HG02798 (cell line): Measurements from ENCODE around the gene NUDT2.
"Not testable (repeated sequence)": the region's sequence is repeated elsewhere in the genome, so short reads cannot be mapped to it uniquely, and the experiment has no call there.

Source experiments
- ATAC-seq: cut with Tn5 transposase; IDR thresholded peaks from one replicate; pipeline ENCODE4 v1.9.1; 2021; ENCODE audit warnings: mild to moderate bottlenecking; ENCODE audit not compliant: unreplicated experiment, poor library complexity

Gene NUDT2

DNA sequence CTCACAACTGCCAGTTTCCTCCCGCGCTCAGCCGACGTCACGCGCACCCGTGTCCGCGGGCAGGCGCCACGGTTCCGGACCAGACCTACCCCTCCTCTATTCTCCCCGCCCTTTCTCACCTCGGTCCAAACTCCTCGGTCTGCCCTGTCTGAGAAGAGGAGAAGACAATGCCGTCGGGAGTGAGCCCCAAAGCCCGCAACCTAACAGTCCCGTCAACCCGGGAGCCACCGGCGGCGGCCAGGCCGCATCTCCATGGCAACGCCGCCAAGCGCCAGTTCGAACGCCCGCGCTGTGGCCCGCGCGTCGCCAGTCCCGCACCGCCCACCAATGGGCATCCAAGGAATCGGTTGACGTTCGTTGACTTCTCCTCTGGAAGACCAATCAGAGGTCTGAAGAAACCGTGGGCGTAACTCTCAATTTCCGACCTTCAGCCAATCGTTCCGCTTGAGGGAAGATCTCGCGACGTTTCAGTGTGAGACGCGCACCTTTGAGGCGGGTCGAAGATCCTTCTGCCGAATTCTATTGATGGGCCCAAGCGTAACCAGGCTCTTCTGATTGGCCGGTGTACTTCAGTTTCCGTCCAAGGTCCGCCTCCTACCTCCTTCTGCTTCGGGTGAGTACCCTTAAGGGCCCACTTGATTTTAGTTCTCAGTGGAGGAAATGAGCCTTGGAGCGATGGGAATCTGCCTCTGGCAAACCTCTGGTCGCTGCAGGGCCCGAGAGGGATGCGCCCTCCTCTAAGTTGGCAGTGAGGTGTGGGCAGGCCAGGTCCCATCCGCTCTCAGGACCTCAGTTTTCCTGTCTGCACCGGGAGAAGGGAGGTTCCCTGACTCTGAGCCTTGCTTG is at the start of gene NUDT2, which contains the start of gene KIF24:
Gene NUDT2 (plus strand): TSS at position 583 of the 846 bp plus-strand sequence. CDS start 9,471 bp downstream, outside the sequence.
Gene KIF24 (minus strand): TSS at position 282 of the 846 bp plus-strand sequence. CDS start 17,922 bp downstream, outside the sequence.
- peak; percentile 94 for ATAC-seq

DNA sequence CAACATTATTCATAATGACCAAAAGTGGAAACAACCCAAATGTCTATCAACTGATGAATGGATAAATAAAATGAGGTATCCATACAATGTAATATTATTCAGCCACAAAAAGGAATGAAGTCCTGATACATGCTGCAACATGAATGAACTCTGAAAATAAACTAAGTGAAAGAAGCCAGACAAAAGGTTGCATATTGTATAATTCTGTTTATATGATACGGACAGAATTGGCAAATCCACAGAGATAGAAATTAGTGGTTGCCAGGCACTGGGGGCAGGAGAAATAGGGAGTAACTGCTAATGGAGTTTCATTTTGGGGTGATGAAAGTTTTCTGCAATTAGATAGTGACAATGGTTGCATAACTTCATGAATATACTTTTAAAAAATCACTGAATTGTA is 47.3 kb upstream of the NUDT2 start:
- ATAC-seq = no peak

DNA sequence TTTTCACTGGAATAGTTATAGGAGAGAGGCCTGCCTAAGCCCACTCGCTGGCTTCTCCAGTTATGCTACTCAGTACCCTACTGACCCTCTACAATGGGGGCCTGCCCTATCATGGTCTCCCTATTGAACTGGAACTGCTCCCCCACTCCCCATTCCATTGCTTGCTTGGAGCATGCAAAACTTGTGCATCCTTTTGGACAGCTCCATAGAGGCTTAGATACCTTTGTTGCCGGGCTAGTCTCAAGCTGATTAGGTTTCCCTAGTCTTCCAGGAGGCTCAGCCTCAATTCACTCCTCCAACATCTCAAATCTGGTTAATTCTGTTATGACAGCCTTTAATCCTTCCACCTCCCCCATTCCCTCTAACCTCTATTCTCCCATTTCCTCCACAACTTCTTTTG is 40.2 kb upstream of the NUDT2 start:
- no peak for ATAC-seq

DNA sequence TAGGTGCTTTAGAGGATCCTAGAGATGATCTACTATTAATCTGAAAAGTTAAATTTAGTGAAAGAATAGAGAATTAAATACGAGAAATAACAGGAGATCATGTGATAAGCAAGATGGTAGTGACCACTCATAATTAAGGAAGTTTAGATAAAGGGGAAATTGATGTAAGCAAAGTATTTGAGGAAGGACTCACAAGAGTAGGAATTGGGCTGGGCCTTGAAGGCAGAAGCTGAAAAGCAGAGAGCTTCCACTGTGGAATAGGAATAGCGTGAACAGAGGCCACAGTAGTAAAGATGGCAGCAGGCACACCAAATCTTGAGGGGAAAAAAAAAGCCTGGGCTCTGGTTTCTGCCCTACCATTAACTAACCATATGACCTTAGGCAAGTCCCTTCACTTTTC is 38.3 kb upstream of the NUDT2 start:
- no peak for ATAC-seq

DNA sequence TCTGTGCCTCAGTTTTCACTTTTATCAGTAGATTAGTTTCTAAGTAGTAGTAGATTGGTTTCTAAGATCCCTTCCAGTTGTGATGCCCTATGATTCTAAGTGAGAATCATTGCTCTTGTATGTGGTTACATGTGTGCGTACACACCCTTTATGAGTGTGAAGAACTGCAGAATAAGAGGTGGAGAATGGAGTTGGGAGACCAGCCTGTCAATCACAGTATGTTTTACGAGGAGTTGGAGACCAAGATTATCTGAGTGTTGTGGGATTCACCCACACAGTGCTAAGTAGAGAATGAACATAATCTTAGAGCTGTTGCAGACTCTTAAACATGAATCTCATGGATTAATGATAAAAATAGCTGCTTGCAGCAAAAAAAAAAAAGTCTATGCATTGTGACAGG is 37.9 kb upstream of the NUDT2 start:
- no peak for ATAC-seq

DNA sequence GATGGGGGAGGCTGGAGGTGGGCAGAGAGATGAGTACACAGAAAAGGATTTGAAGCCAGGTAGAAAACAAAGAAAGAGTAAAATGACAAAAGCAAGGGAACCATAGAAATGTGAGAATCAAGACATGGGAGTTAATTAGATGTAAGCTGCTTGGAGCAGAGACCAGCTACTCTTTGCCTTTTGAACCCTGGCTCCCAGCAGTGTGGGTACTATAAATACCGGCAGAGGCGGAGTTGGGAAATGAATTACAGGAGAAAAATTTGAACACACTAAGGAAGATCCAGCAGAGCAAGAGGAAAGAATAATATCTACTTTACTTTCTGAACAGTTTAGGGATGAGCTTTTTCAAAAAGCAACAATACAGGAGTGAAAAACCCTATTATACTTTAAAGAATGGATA is 36.8 kb upstream of the NUDT2 start:
- ATAC-seq = no peak

DNA sequence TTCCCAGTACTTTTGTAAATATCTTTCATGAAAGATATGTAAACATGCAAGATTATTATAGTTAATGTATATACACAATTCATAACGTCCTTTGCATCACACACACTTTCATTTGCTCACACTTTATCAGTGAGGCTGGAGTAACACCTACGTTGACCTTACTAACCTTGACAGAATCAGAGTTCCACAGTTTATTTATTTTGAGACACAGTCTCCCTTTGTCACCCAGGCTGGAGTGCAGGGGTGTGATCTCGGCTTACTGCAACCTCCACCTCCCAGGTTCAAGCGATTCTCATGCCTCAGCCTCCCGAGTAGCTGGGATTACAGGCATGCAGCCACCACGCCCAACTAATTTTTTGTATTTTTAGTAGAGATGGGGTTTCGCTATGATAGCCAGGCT is 28.3 kb upstream of the NUDT2 start:
- not testable (repeated sequence) for ATAC-seq

DNA sequence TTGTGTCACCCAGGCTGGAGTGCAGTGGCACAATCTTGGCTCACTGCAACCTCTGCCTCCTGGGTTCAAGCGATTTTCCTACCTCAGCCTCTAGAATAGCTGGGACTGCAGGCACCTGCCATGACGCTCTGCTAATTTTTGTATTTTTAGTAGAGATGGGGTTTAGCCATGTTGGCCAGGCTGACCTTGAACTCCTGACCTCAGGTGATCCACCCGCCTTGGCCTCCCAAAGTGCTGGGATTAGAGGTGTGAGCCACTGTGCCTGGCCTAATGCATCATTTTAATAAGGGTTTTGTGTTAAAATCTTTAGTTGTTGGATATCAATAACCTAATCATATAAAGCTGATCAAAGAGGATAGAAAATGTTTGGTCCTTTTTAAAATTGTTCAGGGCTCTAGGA is 21.1 kb upstream of the NUDT2 start:
- ATAC-seq = not testable (repeated sequence)

DNA sequence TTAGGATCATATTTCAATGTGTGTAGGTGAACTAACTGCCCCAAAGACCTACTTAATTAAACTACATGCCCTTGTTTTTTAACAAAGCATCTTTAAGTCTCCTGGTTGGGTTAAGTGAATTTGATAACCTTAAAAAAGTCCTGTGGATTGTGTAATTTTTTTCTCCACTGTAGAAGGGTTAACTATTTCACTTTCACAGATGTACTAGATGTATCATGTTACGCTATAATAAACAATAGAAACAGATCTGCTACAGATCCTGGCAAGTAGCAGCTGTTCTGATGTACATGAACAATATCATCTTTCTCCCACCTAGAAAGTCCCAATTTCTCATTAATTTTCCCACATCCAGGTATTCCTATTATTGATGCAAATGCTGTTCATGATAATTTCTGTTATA is 19.2 kb upstream of the NUDT2 start:
- ATAC-seq = no peak

DNA sequence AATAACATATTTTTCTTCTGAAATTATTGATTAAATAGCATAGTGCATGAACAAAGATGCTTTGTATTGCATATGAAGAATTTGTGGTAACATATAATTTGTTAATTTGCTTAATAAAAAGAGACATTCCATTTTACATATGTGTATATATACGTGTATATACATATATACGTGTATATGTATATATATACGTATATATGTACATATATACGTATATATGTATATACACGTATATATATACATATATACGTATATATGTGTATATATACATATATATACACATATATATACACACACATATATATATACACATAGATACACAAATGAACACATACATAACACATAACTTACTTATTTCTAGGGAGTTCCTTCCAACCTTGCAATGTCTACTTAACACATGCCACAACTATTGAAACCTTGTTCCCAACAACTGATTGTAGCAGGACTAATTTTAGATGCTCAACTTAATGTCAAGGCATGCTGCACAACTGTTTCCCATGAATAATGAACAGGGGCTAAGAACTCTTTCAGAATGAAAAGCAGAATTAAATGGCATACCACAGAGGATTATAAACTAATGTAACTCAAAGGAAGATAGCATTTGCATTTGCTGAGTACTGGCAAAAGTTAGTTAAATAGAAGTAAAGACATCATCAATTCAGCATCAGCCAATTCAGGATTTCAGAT is 17.7 kb upstream of the NUDT2 start:
- no peak for ATAC-seq

DNA sequence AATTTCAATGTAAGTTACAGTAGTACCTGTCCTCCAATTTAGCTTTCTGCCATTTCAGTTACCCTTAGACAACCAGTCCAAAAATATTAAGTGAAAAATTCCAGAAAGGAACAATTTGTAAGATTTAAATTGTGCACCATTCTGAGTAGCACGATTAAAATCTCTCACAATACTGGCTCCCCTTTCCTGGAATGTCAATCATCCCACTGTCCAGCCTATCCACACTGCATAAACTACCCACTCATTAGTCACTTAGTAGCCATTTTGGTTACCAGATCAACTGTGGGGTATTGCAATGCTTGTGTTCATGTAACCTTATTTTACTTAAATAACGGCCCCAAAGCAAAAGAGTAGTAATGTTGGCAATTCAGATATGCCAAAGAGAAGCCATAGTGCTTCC is 11.9 kb upstream of the NUDT2 start:
- no peak for ATAC-seq

DNA sequence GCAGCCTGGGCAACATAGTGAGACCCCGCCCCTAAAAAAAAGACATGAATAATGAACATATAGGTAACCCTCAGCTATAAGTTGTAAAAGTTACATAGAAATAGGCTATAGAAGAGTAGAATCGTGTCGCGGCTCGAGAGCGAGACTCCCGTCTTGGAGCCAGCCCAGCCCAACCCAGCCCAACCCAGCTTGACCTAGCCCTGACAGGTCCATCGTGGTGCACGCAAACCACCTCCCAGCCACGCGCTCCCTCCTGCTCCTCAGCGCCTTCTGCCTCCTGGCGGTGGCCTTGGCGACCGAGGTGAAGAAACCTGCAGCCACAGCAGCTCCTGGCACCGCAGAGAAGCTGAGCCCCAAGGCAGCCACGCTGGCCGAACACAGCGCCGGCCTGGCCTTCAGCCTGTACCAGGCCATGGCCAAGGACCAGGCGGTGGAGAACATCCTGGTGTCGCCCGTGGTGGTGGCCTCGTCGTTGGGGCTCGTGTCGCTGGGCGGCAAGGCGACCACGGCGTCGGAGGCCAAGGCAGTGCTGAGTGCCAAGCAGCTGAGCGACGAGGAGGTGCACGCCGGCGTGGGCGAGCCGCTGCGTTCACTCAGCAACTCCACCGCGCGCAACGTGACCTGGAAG is 11.1 kb upstream of the NUDT2 start:
- ATAC-seq = no peak

DNA sequence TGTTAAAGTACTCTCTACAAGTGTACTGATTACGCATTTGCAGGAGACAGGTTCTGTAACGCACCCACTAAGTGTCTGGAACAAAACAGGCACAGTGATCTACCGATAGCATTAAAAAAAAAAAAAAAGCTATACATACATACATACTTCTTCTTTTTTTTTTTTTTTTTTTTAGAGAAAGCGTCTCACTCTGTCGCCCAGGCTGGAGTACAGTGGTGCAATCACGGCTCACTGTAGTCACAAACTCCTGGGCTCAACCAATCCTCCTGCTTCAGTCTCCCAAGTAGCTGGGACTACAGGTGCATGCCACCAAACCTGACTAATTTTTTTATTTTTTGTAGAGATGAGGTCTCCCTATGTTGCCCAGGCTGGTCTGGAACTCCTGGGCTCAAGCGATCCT is 7.9 kb upstream of the NUDT2 start:
- ATAC-seq = no peak

DNA sequence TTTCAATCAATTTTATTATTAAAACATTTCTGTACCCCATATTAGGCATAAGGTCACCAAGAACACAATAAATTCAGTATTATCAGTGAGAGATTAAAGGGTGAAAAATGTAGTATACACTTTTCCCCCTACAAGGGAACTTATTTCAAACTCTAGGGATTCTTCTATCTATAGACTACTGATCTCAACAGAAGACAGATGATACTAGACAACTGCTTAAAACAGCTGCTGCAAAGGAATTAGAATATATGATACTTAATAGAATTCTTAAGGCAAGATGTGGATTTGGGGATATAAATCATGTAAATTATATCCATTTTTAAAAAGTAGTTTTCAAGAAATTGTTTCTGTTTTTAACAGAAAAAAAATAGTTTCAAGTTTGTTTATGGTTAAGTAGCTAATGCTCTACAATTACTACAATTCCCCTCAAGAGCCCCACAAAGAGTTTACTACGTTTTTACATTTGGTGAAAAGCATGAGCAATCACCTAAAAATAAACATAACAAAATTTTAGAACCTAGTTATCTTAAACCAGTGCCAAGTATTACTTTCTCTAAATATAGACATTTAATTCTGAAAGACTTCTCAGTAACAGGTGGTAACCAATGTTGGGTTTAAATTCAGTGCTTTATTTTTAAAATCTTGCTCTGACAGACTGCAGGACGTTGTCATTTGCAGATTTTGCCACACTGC is 6.3 kb upstream of the NUDT2 start:
- ATAC-seq = no peak

DNA sequence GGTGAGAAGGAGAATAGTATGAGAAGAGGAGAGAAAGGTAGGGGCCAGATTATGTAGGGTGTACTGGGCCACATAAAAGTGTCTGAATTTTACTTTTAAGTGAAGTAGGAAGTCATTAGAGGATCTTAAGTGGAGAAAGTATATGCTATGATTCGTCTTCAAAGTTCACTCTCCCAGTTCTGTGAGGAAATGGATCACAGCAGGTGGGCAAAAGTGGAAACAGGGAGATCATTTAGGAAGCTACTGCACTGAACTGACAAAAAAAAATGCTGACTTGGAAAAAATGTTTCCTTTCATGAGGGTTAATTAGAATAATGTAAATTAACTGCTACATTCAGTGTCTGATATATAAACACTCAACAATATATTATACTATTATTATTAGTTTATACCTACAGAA is 2.7 kb upstream of the NUDT2 start:
- no peak for ATAC-seq

DNA sequence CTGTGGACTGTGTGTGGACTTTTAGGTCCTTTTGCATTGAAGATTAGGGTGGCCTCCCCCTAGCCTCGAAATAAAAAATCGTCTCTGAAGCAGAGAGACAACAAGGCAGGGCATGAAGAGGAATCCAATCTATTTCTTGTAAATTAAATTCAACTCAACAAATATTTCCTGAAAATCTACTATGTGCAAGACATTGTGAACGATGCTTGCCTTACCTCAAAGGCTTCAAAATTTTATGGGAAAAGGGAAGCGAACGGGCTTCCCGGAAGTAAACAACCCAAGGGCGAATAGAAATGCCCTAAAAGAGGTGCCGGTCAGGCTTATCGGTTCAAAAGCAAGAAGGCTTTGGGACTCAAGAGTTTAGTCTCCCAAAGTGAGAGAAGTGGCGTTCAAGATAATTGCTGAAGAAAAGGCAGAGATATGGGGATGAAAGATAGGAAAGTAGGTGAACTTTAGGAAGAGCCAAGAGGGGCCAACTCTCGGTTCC is 826 bp upstream of the NUDT2 start:
- ATAC-seq = peak; percentile 0

DNA sequence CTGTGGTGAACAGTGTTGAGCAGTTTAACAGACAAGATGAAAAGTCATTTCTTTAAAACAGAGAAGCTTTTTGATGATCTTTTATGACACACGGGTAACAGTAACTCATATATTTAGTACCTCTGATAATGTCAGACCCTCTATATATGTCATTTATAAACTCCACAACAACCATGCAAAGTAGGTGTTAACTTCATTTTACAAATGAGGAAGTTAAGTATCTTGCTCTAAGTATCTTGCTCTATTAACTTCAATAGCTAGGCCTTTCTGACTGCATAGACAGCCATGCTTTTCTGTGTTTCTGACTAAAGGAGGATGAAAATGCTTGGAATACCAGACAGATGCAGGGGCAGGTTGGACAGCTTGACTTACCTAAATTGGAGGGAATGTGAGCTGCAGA is 1.8 kb downstream of the NUDT2 start:
- ATAC-seq = no peak

DNA sequence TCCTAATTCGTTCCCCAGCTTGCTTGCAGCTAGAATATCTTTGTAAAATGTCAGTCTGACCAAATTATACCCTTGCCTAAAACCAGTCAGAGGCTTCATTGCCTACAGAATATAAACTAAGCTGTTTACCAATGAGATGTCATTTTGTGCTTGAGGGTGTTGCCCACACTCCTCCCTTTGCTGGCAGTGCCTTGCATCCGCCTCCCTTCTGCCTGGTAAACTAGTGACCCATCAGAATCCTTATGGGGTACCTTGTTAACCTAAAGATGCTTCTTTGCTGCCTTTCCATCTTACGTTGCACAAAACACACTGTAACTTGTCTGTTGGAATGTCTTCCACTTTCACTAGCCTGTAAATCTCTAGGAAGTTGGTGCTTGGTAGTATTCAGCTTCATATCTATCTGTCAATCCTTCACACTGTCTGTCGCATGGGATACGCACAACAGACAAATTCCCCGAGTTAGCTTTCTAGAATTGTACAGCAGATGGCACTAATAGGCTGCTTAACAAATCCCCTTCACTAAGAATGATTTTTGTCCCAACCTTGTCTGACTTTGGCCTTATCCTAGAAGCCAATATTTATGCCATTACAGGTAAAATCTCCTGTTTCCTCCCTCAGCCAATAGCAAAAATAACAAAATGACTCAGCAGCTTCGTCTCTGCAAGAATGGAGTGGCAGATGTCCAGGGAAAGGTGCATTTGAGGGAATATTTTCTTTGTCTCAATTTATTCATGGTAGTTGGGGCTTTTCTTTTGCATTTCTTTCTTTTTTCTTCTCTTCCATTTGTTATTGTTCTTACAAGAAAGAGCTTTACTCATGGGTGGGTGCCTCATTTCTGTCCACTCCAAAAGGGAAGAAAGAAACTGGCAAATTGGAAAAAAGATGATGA is 3.0 kb downstream of the NUDT2 start:
- ATAC-seq = no peak

DNA sequence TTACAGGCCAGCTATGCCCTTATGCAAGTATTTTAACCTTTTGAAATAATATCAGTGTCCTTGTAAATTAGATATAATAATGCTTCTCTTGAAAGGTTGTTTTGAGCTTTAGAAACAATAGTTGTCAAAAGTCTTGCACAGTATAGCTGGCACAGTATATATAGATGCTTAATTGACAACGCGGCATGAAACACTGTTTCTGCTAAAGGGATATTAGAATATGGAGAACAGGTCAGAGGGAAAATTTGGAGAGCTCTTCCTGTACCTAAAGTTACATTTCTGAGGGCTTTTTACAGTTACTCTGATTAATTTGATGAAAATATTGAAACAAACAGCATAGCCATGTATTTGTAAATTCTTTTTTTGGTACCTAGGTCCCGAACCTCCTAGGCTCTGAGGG is 4.5 kb downstream of the NUDT2 start:
- ATAC-seq = no peak
